HG02588 (cell line): ENCODE data around the gene PDE4DIP.
"Not testable (repeated sequence)": the region's sequence is repeated elsewhere in the genome, so short reads cannot be mapped to it uniquely, and the experiment has no call there.

Source experiments
- ATAC-seq: cut with Tn5 transposase; IDR thresholded peaks from one replicate; pipeline ENCODE4 v1.9.1; 2021; ENCODE audit warnings: mild to moderate bottlenecking, moderate library complexity; ENCODE audit not compliant: unreplicated experiment

PDE4DIP gene

GRCh38 chr1:148844220-148844619 is at the start of gene PDE4DIP:
Gene PDE4DIP, plus strand, starts transcription at chr1:148844428. Its CDS starts 347 bp downstream, at chr1:148844775.
- not testable (repeated sequence) for ATAC-seq

DNA sequence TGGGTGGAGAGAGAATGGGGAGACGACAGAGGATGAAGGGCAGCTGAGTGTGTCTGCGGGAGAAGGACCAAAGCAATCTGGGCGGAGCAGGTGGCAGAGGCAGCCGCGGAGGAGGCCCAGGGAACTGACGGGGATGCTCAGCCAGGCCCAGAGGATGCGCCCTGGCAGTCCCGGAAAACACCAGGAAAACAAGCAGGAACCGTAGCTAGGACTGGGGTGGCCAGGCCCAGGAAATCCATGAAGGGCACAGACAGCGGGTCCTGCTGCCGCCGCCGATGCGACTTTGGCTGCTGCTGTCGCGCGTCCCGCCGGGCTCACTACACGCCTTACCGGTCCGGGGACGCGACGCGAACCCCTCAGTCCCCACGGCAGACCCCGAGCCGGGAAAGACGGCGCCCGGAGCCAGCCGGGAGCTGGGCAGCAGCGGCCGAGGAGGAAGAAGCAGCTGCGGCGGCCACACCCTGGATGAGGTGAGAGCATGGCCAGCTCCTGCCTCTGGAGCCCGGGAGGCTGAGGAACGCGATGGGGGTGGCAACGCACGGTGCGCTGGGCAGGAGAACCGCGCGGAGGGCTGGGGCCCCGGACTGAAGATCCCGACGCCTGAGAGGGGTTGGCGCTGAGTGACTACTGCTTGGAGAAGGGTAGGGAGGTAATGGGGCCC is 35.8 kb upstream of the PDE4DIP start:
- ATAC-seq: not testable (repeated sequence)

DNA sequence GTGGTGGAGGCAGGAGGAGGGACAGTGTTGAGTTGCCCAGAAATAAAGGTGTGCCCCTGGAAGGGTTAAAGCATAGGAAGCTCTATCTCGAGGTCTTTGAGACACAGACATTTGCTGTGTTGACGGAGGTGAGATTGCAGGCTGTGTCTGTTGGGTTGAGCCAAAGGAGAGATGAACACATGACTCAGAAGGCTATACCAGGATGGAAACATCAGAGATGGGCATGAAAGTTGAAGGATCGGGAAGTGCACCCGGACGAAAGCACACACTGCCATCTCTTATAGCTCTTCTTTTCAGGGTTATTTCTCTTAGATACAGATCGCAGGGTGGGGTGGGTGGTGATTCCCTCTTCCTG is 35.3 kb upstream of the PDE4DIP start:
- ATAC-seq: not testable (repeated sequence)

DNA sequence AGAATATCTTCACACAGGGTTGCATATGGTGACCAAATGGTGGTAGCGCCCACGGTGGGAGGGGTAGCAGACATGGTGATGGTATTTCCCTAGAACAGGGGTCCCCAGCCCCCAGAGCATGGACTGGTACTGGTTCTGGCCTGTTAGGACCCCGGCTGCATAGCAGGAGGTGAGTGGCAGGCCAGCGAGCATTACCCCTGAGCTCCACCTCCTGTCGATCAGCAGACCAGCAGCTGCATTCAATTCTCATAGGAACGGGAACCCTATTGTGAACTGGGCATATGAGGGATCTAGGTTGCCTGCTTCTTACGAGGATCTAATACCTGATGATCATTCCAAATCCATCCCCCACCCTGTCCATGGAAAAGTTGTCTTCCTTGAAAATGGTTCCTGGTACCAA is 22.0 kb upstream of the PDE4DIP start:
- ATAC-seq: not testable (repeated sequence)

DNA sequence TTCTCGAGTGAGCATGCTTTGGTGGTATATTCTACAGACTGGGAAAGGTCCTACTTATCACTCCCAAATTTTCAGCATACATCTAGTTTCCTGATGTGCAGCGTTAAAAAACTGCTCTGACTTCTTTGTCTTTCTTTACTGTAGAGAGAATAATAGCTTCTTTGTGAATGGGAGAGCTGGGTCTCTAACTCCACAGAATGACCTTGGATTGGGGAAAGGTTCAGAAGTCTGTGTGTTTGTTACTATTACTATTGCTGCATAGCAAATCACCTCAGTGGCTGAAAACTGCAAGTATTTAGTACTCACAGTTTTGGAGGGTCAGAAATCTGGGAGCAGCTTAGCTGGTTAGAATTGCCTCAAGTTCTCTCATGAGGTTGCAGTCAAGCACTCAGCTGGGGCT is 20.4 kb upstream of the PDE4DIP start:
- ATAC-seq: not testable (repeated sequence)

- not testable (repeated sequence) for ATAC-seq
Observed at GRCh38 chr1:148825029-148825428, 19.2 kb upstream of the PDE4DIP start.

DNA sequence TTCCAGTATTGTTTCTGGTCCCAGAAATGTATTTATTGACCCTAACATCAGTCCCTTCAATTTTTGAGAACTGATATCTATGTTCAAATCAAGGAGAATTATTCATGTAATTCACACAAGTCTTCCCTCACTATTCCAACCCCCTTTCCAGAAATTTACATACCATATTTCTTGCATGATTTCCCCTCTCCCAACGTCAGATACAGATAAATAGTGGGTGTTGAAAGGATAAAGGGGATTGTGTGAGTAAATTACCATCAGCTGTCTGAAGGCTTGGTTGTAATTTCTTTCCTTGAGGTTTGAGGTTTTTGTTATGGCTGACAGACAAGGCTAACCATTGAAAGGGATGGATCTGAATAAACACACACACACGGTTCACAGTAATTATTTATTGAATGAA is 15.7 kb upstream of the PDE4DIP start:
- not testable (repeated sequence) for ATAC-seq

- ATAC-seq: not testable (repeated sequence)
Observed at GRCh38 chr1:148828962-148829361, 15.3 kb upstream of the PDE4DIP start.

GRCh38 chr1:148829365-148829764 is 14.9 kb upstream of the PDE4DIP start:
- not testable (repeated sequence) for ATAC-seq

- ATAC-seq: not testable (repeated sequence)
Observed at GRCh38 chr1:148841262-148841661, 3.0 kb upstream of the PDE4DIP start.

GRCh38 chr1:148844651-148845050 is 423 bp downstream of the PDE4DIP start:
- not testable (repeated sequence) for ATAC-seq

DNA sequence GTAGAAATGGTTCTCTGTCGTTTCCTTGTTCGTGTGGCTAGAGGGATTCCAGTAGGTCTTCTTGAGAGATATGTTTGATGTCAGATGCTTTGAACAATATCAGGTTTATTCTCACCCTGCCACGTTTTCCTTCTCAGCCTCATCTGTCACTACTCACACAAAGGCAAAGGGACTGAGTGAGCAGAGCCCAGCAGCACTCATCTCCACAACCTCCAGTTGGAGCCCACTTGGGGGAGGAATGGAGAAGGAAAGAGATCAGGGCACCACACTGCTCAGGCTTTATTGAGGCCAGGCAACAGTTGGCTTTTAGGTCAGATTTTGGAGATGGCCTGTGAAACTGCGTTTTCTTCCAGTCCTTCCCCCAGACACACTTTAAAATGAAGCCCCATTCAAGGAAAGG is 840 bp downstream of the PDE4DIP start:
- not testable (repeated sequence) for ATAC-seq

GRCh38 chr1:148850347-148850746 is 6.1 kb downstream of the PDE4DIP start:
- ATAC-seq: not testable (repeated sequence)

DNA sequence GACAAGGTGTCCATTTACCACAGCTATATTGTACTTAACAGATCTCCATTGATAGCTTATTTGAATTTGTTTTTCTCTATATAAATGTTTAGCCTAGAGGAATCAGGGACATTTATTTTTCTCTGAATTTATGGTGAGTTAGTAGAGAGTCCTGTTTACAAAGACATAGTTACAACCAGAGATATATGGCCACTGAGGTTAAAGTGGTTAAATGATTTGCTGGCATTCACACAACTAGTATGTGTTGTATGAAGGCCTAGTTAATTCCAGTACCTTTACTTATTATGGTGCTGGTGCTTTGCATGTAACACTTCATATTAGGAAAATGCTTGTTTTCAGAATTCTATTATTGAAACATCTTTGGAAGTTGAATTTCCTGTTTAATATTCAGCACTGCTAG is 6.6 kb downstream of the PDE4DIP start:
- ATAC-seq: not testable (repeated sequence)

- not testable (repeated sequence) for ATAC-seq
Observed at GRCh38 chr1:148851684-148852083, 7.5 kb downstream of the PDE4DIP start.

DNA sequence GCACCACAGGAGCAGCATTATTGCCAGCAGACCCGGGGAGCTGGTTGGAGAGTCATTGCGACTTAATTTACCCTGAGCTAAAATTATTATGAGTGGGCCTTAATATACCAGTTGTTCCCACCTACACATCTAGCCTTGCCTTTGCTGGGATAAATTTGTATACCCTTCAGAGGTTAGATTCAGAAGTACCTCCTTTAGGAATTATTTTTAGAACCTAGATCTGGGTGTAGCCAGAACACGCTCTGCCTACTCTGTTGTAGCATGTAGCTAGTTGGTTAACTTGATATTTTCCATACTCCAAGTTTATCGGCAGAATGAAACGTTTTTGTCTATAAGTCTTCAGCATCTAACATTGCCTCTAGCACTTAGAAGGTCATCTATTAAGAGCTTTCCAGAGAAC is 9.1 kb downstream of the PDE4DIP start:
- not testable (repeated sequence) for ATAC-seq

GRCh38 chr1:148854063-148854462 is 9.8 kb downstream of the PDE4DIP start:
- not testable (repeated sequence) for ATAC-seq

GRCh38 chr1:148855367-148855766 is 11.1 kb downstream of the PDE4DIP start:
- not testable (repeated sequence) for ATAC-seq

DNA sequence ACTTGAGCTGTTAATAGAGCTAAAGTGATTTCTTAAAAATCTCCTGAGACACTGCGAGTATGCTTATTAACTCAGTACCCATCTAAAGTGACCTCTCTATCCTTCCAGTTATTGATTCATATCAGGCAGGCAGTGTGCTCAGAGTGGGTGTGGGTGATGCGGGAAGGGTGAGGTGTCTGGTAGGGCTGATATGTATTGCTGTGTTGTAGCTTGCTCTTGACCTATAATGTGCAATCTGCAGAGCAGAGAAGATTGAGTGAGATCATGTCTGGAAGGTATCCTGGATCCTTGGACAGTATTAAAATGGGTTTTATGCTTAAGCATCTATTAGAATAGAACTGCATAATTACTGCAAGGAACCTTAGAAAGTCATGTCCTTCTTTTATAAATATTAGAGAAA is 15.8 kb downstream of the PDE4DIP start:
- not testable (repeated sequence) for ATAC-seq

DNA sequence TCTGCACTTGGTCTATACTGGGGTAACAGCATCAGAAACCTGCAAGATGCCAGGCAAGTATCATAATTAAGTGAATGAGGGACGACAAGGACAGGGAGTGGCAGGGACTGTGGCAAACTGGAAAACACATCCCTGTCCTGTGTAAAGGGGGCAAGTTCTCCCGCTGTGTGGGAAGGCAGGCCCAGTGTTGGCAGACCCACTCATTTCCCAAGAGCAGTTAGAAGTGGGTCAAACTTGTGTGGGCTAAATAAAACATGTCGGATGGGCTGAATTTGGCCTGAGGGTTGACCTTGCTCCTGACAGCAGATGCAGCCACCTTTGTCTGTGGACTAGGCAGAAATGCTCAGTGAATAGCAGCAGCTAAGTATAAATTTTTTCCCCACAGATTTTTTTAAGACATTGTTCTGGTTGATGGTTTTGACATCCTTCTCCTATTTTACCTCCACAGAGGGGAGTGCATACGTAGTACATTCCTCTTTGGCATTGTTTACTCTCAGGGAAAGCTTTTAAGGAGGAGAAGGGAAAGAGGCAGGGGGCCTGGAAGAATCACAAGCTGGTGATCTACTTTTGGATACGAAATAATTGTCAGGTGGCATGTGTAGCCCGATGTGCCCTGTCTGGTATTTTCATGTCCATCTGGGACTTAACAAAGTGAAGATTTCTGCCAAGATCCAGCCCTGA is 16.5 kb downstream of the PDE4DIP start:
- not testable (repeated sequence) for ATAC-seq

- ATAC-seq: not testable (repeated sequence)
Observed at GRCh38 chr1:148862590-148862989, 18.4 kb downstream of the PDE4DIP start.

GRCh38 chr1:148868924-148869633 is 24.9 kb downstream of the PDE4DIP start:
- ATAC-seq: not testable (repeated sequence)
